ENCODE data around the gene OSBP2.

- TF ChIP-seq CTCF (IDR thresholded peaks at IDR 0.05 in 8 of 11, conservative IDR thresholded peaks at IDR 0.05 in 3 of 11): no peak
- no peak for TF ChIP-seq POLR2AphosphoS5 (IDR thresholded peaks at IDR 0.05)
- no peak for TF ChIP-seq POLR2A (IDR thresholded peaks at IDR 0.05)
Observed at GRCh38 chr22:30778261-30778660, 83.6 kb downstream of the OSBP2 start.
